Ovary (tissue), 3 donors: ENCODE data around the gene ATP13A3.

Source experiments
- POLR2A ChIP-seq: fragments of 450-650 bp; IDR thresholded peaks from one replicate; pipeline ENCODE4 v1.6.1; 2017; ENCODE audit warnings: antibody characterized with exemption, mild to moderate bottlenecking, moderate library complexity
- TF ChIP-seq, protein P1 (sequence below), 3 donors: fragments of 450-650 bp in 2 of 3; fragments of 200-600 bp in 1 of 3; IDR thresholded peaks; one replicate each; pipeline versions ENCODE4 v1.5.1 to v1.8.0; 2016 to 2022; ENCODE audit warnings: antibody characterized with exemption in 3 of 3, mild to moderate bottlenecking in 1 of 3
- donor health status: DM: no; HTN: no; CAD: no.

DNA sequence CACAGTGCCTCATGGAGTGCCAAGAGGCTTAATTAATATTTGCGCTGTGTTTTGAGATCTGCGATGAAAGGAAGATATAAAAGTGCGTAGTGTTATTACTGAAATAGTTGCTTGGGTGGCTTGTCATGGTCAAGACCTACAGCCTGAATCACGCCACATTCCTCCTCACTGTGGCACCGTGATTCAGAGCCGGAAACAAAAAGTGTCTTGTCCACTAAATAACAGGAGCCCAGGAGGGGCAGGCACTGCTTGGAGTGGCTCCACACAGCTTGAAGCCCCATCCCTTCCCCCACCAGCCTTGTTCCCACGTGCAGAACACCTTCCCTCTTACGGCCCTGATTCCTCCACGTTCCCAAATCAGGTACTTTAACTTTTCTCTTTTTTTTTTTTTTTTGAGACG lies 116.0 kb downstream of the ATP13A3 start:
- no peak for TF ChIP-seq POLR2A
- TF ChIP-seq, protein P1, sequence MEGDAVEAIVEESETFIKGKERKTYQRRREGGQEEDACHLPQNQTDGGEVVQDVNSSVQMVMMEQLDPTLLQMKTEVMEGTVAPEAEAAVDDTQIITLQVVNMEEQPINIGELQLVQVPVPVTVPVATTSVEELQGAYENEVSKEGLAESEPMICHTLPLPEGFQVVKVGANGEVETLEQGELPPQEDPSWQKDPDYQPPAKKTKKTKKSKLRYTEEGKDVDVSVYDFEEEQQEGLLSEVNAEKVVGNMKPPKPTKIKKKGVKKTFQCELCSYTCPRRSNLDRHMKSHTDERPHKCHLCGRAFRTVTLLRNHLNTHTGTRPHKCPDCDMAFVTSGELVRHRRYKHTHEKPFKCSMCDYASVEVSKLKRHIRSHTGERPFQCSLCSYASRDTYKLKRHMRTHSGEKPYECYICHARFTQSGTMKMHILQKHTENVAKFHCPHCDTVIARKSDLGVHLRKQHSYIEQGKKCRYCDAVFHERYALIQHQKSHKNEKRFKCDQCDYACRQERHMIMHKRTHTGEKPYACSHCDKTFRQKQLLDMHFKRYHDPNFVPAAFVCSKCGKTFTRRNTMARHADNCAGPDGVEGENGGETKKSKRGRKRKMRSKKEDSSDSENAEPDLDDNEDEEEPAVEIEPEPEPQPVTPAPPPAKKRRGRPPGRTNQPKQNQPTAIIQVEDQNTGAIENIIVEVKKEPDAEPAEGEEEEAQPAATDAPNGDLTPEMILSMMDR (IDR thresholded peaks at IDR 0.05) = no peak
